D721Med (cell line): ENCODE data around the gene PHOX2B.

Experiments used
- DNase-seq: peaks from one replicate; pipeline ENCODE4 v3.0.0; 2011; ENCODE audit warnings: low spot score; ENCODE audit not compliant: insufficient read length
- FAIRE-seq: peaks from 2 replicates; lab custom pipeline; 2011; peaks lifted over from hg19 to GRCh38; lab: Jason Lieb, UNC
- TF ChIP-seq, protein P1 (sequence below): IDR thresholded peaks from 2 replicates; pipeline ENCODE4 v1.5.1; 2012; ENCODE audit warnings: mild to moderate bottlenecking, control low read depth; ENCODE audit not compliant: insufficient read depth; ENCODE audit errors: missing control alignments

Gene PHOX2B

DNA sequence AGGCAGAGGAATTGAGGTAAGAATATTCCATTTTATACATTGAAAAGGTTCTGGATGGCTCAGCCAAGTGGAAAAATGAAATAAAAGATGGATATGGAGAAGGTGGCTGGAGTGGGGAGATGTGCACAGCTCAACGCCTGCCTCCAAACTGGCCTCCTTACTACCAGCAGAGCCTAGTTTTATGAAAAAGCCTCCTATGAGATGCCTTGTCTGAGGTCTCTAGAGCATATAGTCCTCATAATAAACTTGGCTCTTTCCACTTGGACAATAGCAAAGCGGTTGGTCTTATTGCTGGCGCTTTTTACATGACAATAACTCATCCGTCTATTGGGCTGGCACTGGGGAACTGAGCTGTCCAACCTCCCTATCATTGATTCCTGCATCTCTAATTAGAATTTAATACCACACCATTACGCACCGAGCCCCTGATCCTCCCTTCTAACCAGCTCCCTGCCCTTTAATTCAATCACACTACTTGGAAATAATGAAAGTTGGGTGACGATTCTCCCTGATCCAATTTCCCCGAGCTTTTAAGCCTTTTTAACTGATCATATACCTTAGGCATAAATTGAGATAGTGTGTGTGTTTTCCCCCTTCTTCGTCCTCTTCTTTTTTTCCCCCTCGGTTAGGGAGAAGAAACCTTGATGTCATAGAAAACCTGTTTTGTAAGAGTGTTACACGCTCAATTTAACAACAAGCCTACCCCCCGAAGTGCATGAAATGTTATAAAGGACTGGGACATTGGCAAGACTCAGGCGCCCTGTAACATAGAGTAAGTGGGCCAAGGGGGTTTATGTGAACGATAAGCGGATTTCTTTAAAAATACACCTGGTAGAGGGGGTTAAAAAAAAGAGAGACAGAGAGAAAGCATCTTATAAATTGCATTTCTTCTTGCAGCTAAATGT lies at the start of gene PHOX2B:
TSS of gene PHOX2B (minus strand) at position 155 of the 905 bp plus-strand sequence. CDS start at position 40, 115 bp downstream.
- FAIRE-seq (no peak), DNase-seq (no peak)
- TF ChIP-seq, protein P1, sequence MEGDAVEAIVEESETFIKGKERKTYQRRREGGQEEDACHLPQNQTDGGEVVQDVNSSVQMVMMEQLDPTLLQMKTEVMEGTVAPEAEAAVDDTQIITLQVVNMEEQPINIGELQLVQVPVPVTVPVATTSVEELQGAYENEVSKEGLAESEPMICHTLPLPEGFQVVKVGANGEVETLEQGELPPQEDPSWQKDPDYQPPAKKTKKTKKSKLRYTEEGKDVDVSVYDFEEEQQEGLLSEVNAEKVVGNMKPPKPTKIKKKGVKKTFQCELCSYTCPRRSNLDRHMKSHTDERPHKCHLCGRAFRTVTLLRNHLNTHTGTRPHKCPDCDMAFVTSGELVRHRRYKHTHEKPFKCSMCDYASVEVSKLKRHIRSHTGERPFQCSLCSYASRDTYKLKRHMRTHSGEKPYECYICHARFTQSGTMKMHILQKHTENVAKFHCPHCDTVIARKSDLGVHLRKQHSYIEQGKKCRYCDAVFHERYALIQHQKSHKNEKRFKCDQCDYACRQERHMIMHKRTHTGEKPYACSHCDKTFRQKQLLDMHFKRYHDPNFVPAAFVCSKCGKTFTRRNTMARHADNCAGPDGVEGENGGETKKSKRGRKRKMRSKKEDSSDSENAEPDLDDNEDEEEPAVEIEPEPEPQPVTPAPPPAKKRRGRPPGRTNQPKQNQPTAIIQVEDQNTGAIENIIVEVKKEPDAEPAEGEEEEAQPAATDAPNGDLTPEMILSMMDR = no peak

DNA sequence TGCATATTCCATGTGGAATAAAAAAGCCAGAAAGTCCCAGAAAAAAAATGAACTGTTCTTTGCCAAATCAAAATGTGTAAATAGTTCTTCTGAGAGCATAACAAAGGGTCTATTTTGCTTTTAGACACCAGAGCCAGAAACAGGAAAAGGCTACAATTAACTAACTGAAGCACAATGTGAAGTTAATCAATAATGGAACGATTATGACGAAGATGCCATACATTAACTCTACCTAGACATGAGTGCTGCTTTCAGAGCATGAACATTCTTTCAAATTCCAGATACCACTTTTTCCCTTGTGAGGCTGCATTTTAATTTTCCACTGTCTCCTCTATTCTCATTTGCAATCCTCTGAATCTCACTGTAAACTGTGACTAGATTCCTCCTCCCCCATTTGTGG lies 48.7 kb upstream of the PHOX2B start:
- TF ChIP-seq, protein P1 = no peak
- FAIRE-seq = no peak
- no peak for DNase-seq

DNA sequence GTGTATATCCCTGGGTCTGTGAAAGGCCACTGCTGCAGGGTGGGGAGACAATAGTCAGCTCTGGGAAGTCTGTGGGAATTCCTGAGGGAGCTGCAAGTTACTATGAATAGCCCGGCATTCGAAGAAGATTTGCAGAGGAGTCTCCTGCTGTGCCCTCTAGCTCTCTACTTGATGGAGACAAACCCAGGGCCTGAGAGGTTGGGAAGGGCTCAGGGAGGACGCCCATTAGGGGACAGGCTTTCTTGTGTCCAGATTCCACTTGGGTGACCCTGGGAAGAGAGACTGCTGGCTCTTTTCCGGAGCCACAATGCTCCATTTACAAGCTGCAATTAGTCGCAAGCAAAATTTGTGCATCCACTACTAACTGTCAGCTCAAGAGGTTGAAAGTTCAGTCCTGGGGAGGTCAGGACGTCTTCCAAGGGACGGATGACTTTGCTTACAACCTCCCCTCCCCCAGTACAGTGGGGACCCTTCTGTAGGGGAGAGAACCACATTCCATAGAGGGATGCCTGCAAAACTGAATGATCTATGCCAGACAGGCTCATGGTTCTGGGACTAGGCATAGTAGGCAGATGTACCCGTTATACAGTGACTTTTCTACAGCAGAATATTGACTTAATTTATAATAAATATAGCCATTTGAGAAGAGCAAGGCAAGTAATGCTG lies 48.2 kb upstream of the PHOX2B start:
- FAIRE-seq = peak; percentile 16
- TF ChIP-seq, protein P1 = no peak

DNA sequence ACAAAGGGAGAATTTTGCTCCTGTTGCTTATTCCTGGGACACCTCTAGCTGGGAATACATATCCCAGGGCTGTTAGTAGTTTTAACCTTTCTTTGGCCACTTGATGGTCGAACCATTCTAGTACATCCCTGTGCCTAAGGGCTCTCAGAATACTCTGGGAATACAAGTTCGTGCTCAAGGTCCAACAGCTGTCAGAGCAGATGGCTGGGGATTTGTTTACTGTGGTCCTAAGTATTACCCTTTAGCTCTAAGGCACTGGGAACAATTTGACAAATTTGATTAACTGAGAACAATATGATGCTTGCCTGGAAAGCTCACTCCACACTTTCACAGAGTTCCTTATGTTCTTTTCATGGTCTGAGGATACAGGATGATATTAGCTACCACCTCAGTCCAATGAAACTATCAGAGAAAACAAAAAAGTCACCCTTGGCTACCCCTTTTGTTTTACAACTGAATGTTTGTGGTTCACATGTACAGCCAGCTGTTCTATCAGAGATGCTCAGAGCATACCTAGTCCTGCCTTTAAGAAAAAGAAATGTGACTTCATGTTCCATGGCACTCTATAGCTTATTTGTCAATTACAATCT lies 47.4 kb upstream of the PHOX2B start:
- TF ChIP-seq, protein P1 = no peak
- FAIRE-seq (peak; percentile 97), DNase-seq (no peak)

More for the DNA sequence above, 48.2 kb upstream of the PHOX2B start:
- DNase-seq = no peak

DNA sequence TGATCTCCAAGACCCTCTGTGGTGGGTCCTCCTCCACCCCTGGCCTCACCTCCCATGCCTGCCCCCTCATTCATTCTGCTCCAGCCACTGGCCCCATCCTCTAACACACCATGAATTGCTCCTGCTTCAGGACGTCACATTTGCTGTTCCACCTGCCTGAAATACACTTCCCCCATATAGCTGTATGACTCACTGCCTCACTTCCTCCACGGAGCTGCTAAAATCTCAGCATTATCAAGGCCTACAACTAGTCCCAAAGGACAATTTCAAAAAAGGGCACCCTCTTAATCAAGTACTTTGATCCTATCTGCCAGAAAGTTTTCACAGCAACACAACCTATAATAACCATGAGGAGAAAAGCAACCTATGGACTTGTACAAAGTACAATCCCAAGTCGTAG lies 43.6 kb upstream of the PHOX2B start:
- TF ChIP-seq, protein P1 = no peak
- FAIRE-seq (no peak), DNase-seq (no peak)

DNA sequence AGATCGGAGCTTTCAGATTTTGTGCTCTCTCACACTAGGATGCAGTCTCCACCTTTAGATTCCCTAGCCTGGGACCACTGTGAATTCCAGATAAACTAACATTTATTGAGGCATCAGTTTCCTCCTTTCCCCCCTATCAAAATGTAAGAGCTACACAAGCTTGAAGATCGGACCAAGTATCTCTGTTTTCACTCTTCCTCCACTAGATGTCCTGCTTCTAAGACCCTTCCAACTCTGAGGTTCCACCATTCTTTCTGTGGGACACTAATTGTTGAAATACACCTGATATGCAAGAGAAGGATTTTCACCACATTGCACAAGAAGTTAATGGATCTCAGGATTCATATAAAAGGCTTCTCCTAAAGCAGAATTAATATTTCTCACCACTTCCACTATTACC lies 43.0 kb upstream of the PHOX2B start:
- DNase-seq (no peak), FAIRE-seq (no peak)
- TF ChIP-seq, protein P1 = no peak
